ENCODE results near the gene KLHL3.

- TF ChIP-seq, protein P1, sequence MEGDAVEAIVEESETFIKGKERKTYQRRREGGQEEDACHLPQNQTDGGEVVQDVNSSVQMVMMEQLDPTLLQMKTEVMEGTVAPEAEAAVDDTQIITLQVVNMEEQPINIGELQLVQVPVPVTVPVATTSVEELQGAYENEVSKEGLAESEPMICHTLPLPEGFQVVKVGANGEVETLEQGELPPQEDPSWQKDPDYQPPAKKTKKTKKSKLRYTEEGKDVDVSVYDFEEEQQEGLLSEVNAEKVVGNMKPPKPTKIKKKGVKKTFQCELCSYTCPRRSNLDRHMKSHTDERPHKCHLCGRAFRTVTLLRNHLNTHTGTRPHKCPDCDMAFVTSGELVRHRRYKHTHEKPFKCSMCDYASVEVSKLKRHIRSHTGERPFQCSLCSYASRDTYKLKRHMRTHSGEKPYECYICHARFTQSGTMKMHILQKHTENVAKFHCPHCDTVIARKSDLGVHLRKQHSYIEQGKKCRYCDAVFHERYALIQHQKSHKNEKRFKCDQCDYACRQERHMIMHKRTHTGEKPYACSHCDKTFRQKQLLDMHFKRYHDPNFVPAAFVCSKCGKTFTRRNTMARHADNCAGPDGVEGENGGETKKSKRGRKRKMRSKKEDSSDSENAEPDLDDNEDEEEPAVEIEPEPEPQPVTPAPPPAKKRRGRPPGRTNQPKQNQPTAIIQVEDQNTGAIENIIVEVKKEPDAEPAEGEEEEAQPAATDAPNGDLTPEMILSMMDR (IDR thresholded peaks at IDR 0.05) = no peak
- TF ChIP-seq, protein P2, sequence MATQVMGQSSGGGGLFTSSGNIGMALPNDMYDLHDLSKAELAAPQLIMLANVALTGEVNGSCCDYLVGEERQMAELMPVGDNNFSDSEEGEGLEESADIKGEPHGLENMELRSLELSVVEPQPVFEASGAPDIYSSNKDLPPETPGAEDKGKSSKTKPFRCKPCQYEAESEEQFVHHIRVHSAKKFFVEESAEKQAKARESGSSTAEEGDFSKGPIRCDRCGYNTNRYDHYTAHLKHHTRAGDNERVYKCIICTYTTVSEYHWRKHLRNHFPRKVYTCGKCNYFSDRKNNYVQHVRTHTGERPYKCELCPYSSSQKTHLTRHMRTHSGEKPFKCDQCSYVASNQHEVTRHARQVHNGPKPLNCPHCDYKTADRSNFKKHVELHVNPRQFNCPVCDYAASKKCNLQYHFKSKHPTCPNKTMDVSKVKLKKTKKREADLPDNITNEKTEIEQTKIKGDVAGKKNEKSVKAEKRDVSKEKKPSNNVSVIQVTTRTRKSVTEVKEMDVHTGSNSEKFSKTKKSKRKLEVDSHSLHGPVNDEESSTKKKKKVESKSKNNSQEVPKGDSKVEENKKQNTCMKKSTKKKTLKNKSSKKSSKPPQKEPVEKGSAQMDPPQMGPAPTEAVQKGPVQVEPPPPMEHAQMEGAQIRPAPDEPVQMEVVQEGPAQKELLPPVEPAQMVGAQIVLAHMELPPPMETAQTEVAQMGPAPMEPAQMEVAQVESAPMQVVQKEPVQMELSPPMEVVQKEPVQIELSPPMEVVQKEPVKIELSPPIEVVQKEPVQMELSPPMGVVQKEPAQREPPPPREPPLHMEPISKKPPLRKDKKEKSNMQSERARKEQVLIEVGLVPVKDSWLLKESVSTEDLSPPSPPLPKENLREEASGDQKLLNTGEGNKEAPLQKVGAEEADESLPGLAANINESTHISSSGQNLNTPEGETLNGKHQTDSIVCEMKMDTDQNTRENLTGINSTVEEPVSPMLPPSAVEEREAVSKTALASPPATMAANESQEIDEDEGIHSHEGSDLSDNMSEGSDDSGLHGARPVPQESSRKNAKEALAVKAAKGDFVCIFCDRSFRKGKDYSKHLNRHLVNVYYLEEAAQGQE (IDR thresholded peaks at IDR 0.05; ENCODE audit: low read depth, low read length) = no peak
- TF ChIP-seq MXI1 (IDR thresholded peaks at IDR 0.05; ENCODE audit: low read depth, low read length) (peak; percentile 94), USF1 (IDR thresholded peaks at IDR 0.05; ENCODE audit: borderline replicate concordance, low read depth) (peak; percentile 83), FOXM1 (IDR thresholded peaks at IDR 0.05; ENCODE audit: low read depth) (no peak), YY1 (IDR thresholded peaks at IDR 0.05; ENCODE audit: low read depth) (no peak), ELF1 (IDR thresholded peaks at IDR 0.05) (no peak), TEAD4 (IDR thresholded peaks at IDR 0.05; ENCODE audit: borderline replicate concordance, insufficient read depth) (peak; percentile 36; the same call in 1 of the 2 replicates)
Measured at GRCh38 chr5:137619191-137619870, 116.6 kb downstream of the KLHL3 start.
